HCT116 (cell line): ENCODE data around the gene LRRC75A. TPM values are rescaled to one million over a fixed set of nuclear protein-coding genes. Genes with fewer than 3 reads are reported as not detected.

Experiments used
- ATAC-seq: fragments of 200-7000 bp; cut with Tn5 transposase; 2 replicates; pipeline ENCODE4 v1.9.1; 2020; ENCODE audit warnings: mild to moderate bottlenecking, moderate library complexity
- BruUV-seq: library from RNA; stranded (reverse); fragments of 400-500 nt; replicated peaks from 2 replicates; lab custom pipeline; 2021; lab: Mats Ljungman, UMichigan
- CTCF ChIA-PET: fragments of 300-600 bp; sonication (Branson Sonifier 250); formaldehyde crosslinking; loops from one replicate; lab custom pipeline; 2021; ENCODE audit warnings: antibody characterized with exemption; lab: Charles Lee
- POLR2A ChIA-PET: fragments of 300-600, 350-600 bp; sonication (Branson Sonifier 250); formaldehyde crosslinking; loops from one replicate; lab custom pipeline; 2021; ENCODE audit warnings: antibody characterized with exemption; lab: Charles Lee
- RAD21 ChIA-PET, 2 experiments: fragments of 300-600 bp; sonication (Branson Sonifier 250); formaldehyde crosslinking; loops; one replicate each; lab custom pipeline; 2023; ENCODE audit warnings: low total read pairs in 2 of 2; ENCODE audit not compliant: uncharacterized antibody in 2 of 2, unreplicated experiment in 2 of 2, low non-redundant PET in 1 of 2; lab: Charles Lee
- DNase-seq: peaks from one replicate; pipeline ENCODE4 v3.0.0-alpha.2; 2010; ENCODE audit warnings: low read depth, low spot score
- H2AFZ ChIP-seq: fragments of 200-600 bp; shearing (Covaris generic), sonication (generic); 2 replicates; pipeline ENCODE4 v1.6.1; 2017; ENCODE audit warnings: low read depth, mixed run types, mixed read lengths, antibody characterized with exemption, low read length; ENCODE audit not compliant: poor library complexity, severe bottlenecking
- H3K27ac ChIP-seq: 2 replicates; pipeline ENCODE4 v1.5.1; 2012; ENCODE audit warnings: low read depth, low read length
- H3K27me3 ChIP-seq: fragments of 200-600 bp; sonication (generic); 2 replicates; pipeline ENCODE4 v1.6.1; 2016; ENCODE audit warnings: mixed run types, low read length, mixed read lengths; ENCODE audit not compliant: insufficient read depth
- H3K36me3 ChIP-seq, 2 experiments: fragments of 200-500 bp in 1 of 2; fragments of 200-600 bp in 1 of 2; sonication (Bioruptor generic) in 1 of 2; sonication (generic) in 1 of 2; 2 replicates each; pipeline versions ENCODE4 v1.5.1 to v1.6.1; 2014 to 2016; ENCODE audit warnings: low read length in 2 of 2, inconsistent platforms in 1 of 2, mixed read lengths in 1 of 2, mixed run types in 1 of 2; ENCODE audit not compliant: insufficient read depth in 2 of 2, control insufficient read depth in 1 of 2
- H3K4me1 ChIP-seq, 2 experiments: fragments of 200-600 bp in 1 of 2; sonication (generic) in 1 of 2; 2 replicates each; pipeline versions ENCODE4 v1.5.1 to v1.6.1; 2012 to 2017; ENCODE audit warnings: low read length in 2 of 2, inconsistent platforms in 1 of 2, mild to moderate bottlenecking in 1 of 2, mixed read lengths in 1 of 2, mixed run types in 1 of 2, moderate library complexity in 1 of 2; ENCODE audit not compliant: insufficient read depth in 2 of 2, control insufficient read depth in 1 of 2
- H3K4me2 ChIP-seq: fragments of 200-600 bp; sonication (generic); 2 replicates; pipeline ENCODE4 v1.6.1; 2017; ENCODE audit warnings: mixed run types, low read length, mixed read lengths
- H3K4me3 ChIP-seq, 2 experiments: fragments of 200-600 bp in 1 of 2; sonication (generic) in 1 of 2; replicated peaks in 1 of 2; 2 replicates each; pipeline ENCODE4 v1.5.1; 2011 to 2016; ENCODE audit warnings: low read length in 2 of 2, control low read depth in 1 of 2, low read depth in 1 of 2, mild to moderate bottlenecking in 1 of 2, mixed read lengths in 1 of 2, mixed run types in 1 of 2
- H3K79me2 ChIP-seq: fragments of 200-600 bp; sonication (generic); 2 replicates; pipeline ENCODE4 v1.6.1; 2017; ENCODE audit warnings: mild to moderate bottlenecking, mixed run types, low read length, moderate library complexity, mixed read lengths; ENCODE audit not compliant: insufficient read depth
- H3K9ac ChIP-seq: fragments of 200-600 bp; sonication (generic); 2 replicates; pipeline ENCODE4 v1.6.1; 2016; ENCODE audit warnings: low read length, mixed read lengths
- H3K9me2 ChIP-seq: fragments of 200-600 bp; sonication (generic), shearing (Covaris generic); 2 replicates; pipeline ENCODE4 v1.6.1; 2017; ENCODE audit warnings: mixed run types, mild to moderate bottlenecking, moderate library complexity; ENCODE audit not compliant: insufficient read depth
- H3K9me3 ChIP-seq, 2 experiments: fragments of 200-500 bp in 1 of 2; fragments of 200-600 bp in 1 of 2; sonication (Bioruptor generic) in 1 of 2; sonication (generic) in 1 of 2; 2 replicates each; pipeline ENCODE4 v1.6.1; 2014 to 2017; ENCODE audit warnings: low read length in 2 of 2, mixed read lengths in 2 of 2, inconsistent platforms in 1 of 2, low read depth in 1 of 2, mild to moderate bottlenecking in 1 of 2, mixed run types in 1 of 2, moderate library complexity in 1 of 2; ENCODE audit not compliant: control insufficient read depth in 1 of 2, insufficient read depth in 1 of 2
- H4K20me1 ChIP-seq: fragments of 200-600 bp; sonication (generic), shearing (Covaris generic); 2 replicates; pipeline ENCODE4 v1.6.1; 2017; ENCODE audit warnings: mixed run types, mild to moderate bottlenecking, moderate library complexity; ENCODE audit not compliant: insufficient read depth
- EGR1 ChIP-seq: IDR thresholded peaks from 2 replicates; pipeline ENCODE4 v1.6.1; 2012; ENCODE audit warnings: low read depth
- EZH2 ChIP-seq: fragments of 200-600 bp; sonication (generic); IDR thresholded peaks from 2 replicates; pipeline ENCODE4 v1.6.1; 2017; ENCODE audit warnings: antibody characterized with exemption, mixed run types
- EZH2phosphoT487 ChIP-seq: fragments of 200-600 bp; IDR thresholded peaks from 2 replicates; pipeline ENCODE4 v1.6.1; 2018; ENCODE audit warnings: antibody characterized with exemption, borderline replicate concordance
- FOSL1 ChIP-seq: IDR thresholded peaks from 2 replicates; pipeline ENCODE4 v1.6.1; 2012; ENCODE audit warnings: low read depth
- JUND ChIP-seq: IDR thresholded peaks from 2 replicates; pipeline ENCODE4 v1.6.1; 2012
- POLR2A ChIP-seq: IDR thresholded peaks from 2 replicates; pipeline ENCODE4 v1.7.0; 2011; ENCODE audit warnings: borderline replicate concordance; ENCODE audit not compliant: insufficient read depth, insufficient read length; ENCODE audit errors: extremely low read depth
- RAD21 ChIP-seq: IDR thresholded peaks from 2 replicates; pipeline ENCODE4 v1.6.1; 2012; ENCODE audit warnings: low read depth, mild to moderate bottlenecking
- SP1 ChIP-seq: IDR thresholded peaks from 2 replicates; pipeline ENCODE4 v1.6.1; 2012; ENCODE audit warnings: low read depth
- SRF ChIP-seq: IDR thresholded peaks from 2 replicates; pipeline ENCODE4 v1.6.1; 2012; ENCODE audit warnings: low read depth
- TCF7L2 ChIP-seq: IDR thresholded peaks from 2 replicates; pipeline ENCODE4 v1.7.0; 2011; ENCODE audit warnings: borderline replicate concordance, inconsistent platforms; ENCODE audit not compliant: insufficient read depth, insufficient read length; ENCODE audit errors: extremely low read depth
- YY1 ChIP-seq: IDR thresholded peaks from 2 replicates; pipeline ENCODE4 v1.6.1; 2011; ENCODE audit warnings: low read length, low read depth, moderate library complexity, mild to moderate bottlenecking; ENCODE audit not compliant: insufficient replicate concordance; ENCODE audit errors: extremely low read depth
- ZFX ChIP-seq: fragments of 450-650 bp; IDR thresholded peaks from 2 replicates; pipeline ENCODE4 v1.6.1; 2017
- ZNF274 ChIP-seq: fragments of 200-500 bp; sonication (Bioruptor generic); IDR thresholded peaks from 2 replicates; pipeline ENCODE4 v1.6.1; 2014; ENCODE audit warnings: mild to moderate bottlenecking, low read depth, low read length, inconsistent platforms
- intact Hi-C: fragments of 100-400 bp; cut with micrococcal nuclease; formaldehyde crosslinking; loops from 2 replicates; pipeline ENCODE4 v1.10.0; 2022
- total RNA-seq: library from RNA; stranded (reverse); gene quantifications from one replicate; pipeline ENCODE4 v1.2.1, GENCODE V29; 2021; ENCODE audit not compliant: unreplicated experiment
- TF ChIP-seq, protein P1 (sequence below): IDR thresholded peaks from 2 replicates; pipeline ENCODE4 v1.6.1; 2012
- TF ChIP-seq, protein P2 (sequence below): IDR thresholded peaks from 2 replicates; pipeline ENCODE4 v1.6.1; 2012

The LRRC75A gene
- total RNA-seq, 1 experiment from 2014 or later = 2.3 TPM

DNA sequence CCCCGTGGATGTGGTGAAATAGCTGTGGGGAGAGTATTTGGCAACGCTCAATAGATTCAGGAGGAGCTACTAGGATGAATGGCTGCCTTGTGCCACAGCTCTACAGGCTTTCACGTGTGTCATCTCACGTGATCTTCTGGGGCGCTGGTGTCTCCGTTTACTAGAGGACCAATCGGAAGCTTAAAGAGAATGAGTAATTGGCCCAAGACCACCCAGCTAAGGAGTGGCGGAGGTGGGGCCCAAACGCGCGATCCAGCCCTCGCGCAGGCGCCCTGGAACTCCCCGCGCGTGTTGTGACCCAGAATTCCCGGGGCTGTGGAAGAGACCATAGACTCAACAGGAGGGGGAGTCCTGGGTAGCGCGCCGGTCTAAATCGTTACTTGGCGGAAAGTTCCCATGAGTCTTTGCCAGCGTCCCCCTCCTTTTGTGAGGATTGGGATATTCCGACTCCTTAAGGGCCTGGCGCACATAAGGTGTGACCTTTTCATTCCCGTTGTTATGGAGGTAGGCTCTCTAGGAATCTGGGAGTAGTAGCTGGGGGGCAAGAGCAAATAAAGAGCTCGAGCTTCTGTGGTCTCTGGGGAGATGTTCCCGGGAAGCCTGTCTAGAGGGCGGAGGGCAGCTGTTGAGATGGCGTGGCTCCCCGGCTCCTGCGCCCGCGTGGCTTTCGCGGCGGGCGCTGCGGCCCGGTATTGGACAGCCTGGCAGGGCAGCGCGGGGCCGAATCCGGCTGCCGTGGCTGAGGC lies 53.3 kb downstream of the LRRC75A start (continued):
- TF ChIP-seq RAD21 (no peak), TCF7L2 (peak; percentile 69), JUND (peak; percentile 91), SRF (peak; percentile 86; the same call in 1 of the 2 replicates), ZFX (peak; percentile 77; the same call in 1 of the 2 replicates), FOSL1 (no peak; the same call in 1 of the 2 replicates)

DNA sequence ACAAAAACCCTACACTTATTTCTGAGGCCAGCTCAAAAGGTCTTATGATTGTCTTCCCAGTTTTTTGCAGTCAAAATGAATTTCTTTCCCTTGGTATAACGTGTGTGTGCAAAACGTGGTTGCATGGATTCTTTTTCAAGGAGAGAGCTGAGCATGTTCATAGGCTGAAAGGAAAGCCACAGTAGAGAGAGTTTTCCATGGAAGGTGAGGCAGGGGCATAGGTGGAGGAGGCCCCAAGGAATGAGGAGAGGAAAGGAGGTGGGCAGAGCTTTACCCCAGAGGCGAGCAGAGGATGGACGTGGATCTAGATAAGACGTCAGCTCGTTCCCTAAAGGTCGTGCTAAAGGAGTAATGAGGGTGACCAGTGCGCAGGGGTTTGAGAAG lies 53.8 kb downstream of the LRRC75A start:
- H3K27me3 ChIP-seq = no peaks in the 10 kb centered on the region
- CTCF ChIA-PET = interaction anchor here (1.0 to 2.7 kb wide), 5 partner anchors 9 to 152 kb away, joined by 5 to 52 read pairs (median 6); no protein-coding TSS in a partner anchor
- RAD21 ChIA-PET = interaction anchor here (0.9 to 1.3 kb wide), 3 partner anchors 10 to 152 kb away, joined by 3 read pairs; no protein-coding TSS in a partner anchor

More for the DNA sequence above, 53.8 kb downstream of the LRRC75A start:
- peaks cover 15% of the 10 kb centered on the region; the same call in 1 of the 2 replicates for H4K20me1 ChIP-seq
- peaks cover 10 to 42% of the 10 kb centered on the region in 2 experiments; a peak in 3 of 4 replicates for H3K4me1 ChIP-seq
- H3K9ac ChIP-seq = peak overlapping the region; percentile 96
- POLR2A ChIA-PET = interaction anchor here (0.5 to 7.1 kb wide), 40 partner anchors 10 to 1149 kb away, joined by 3 to 93 read pairs (median 4); partner anchors contain the start of genes TRPV2 and UBB
- no peaks in the 10 kb centered on the region for H3K9me2 ChIP-seq
- H2AFZ ChIP-seq = no peak overlapping the region
- intact Hi-C loops = loop anchor here (2.0 to 5.0 kb wide), 2 partner anchors 51 to 151 kb away; no protein-coding TSS in a partner anchor
- DNase-seq = no peak
- H3K4me3 ChIP-seq = peak overlapping the region; percentile 47 to 94
- ATAC-seq = peak; percentile 28
- peaks cover 24 to 40% of the 10 kb centered on the region in 2 experiments for H3K36me3 ChIP-seq
- H3K4me2 ChIP-seq = peak overlapping the region; percentile 94
- H3K9me3 ChIP-seq = no peaks in the 10 kb centered on the region
- H3K27ac ChIP-seq = peak overlapping the region; percentile 88
- TF ChIP-seq, protein P1, sequence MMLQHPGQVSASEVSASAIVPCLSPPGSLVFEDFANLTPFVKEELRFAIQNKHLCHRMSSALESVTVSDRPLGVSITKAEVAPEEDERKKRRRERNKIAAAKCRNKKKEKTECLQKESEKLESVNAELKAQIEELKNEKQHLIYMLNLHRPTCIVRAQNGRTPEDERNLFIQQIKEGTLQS = no peak
- TF ChIP-seq RAD21 (no peak), ZFX (no peak), EZH2 (no peak), SP1 (no peak), TCF7L2 (no peak), SRF (no peak), EGR1 (no peak), YY1 (no peak), ZNF274 (no peak), POLR2A (no peak), EZH2phosphoT487 (no peak), FOSL1 (no peak; the same call in 1 of the 2 replicates)
- TF ChIP-seq, protein P2, sequence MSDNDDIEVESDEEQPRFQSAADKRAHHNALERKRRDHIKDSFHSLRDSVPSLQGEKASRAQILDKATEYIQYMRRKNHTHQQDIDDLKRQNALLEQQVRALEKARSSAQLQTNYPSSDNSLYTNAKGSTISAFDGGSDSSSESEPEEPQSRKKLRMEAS = no peak
- H3K79me2 ChIP-seq = peaks cover 44% of the 10 kb centered on the region
- TSS peak; percentile 97 for BruUV-seq
